Retinal pigment epithelial cell (primary cell): ENCODE results near the gene F7.
"Not testable (repeated sequence)": the region's sequence is repeated elsewhere in the genome, so short reads cannot be mapped to it uniquely, and the experiment has no call there.

Source experiments
- DNase-seq: peaks from one replicate; pipeline ENCODE4 v3.0.0-alpha.2; 2010; ENCODE audit warnings: low read depth
- H3K4me3 ChIP-seq: 2 replicates; pipeline ENCODE4 v1.5.1; 2011; ENCODE audit warnings: mild to moderate bottlenecking, low read length, control low read depth, moderate library complexity
- TF ChIP-seq, protein P1 (sequence below): conservative IDR thresholded peaks from 2 replicates; pipeline ENCODE4 v1.5.1; 2011; ENCODE audit warnings: low read depth, low read length, control low read depth, inconsistent platforms

Gene F7

DNA sequence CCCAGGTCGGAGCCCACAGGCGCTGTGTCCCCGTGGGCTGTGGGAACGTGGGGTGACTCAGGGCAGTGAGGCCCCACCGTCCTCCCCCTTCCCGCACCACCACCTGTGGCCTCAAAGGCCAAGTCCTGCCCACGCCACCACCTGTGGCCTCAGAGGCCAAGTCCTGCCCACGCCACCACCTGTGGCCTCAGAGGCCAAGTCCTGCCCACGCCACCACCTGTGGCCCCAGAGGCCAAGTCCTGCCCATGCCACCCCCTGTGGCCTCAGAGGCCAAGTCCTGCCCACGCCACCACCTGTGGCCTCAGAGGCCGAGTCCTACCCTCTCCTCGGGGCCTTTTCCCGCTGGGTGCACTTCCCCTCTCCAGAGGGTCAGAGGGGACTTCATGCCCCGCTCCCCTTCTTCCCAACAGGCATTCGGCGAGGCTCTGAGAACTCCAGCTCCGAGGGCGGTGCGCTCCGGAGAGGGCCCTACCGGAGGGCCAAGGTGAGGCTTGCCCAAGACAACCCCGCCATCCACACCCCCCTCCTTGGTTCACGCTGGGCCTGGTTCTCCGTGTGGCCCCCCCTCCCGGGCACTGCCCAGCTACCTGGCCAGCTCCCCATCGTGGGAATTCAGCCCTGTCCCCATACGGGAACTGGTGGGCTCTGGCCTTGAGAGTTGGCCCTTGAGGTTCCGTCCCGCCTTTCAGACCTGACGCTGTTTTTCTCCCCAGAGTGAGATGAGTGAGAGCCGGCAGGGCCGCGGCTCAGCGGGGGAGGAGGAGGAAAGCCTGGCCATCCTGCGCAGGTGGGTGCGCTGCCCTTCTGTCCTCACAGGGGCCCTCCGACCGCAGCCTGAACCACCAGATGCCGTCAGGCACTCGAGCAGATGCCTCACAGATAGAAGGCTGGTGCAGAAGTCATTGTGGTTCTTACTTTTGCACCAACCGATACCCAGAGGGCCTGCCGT is 27.4 kb upstream of the F7 start:
- TF ChIP-seq, protein P1, sequence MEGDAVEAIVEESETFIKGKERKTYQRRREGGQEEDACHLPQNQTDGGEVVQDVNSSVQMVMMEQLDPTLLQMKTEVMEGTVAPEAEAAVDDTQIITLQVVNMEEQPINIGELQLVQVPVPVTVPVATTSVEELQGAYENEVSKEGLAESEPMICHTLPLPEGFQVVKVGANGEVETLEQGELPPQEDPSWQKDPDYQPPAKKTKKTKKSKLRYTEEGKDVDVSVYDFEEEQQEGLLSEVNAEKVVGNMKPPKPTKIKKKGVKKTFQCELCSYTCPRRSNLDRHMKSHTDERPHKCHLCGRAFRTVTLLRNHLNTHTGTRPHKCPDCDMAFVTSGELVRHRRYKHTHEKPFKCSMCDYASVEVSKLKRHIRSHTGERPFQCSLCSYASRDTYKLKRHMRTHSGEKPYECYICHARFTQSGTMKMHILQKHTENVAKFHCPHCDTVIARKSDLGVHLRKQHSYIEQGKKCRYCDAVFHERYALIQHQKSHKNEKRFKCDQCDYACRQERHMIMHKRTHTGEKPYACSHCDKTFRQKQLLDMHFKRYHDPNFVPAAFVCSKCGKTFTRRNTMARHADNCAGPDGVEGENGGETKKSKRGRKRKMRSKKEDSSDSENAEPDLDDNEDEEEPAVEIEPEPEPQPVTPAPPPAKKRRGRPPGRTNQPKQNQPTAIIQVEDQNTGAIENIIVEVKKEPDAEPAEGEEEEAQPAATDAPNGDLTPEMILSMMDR: no peak
- DNase-seq: no peak
- H3K4me3 ChIP-seq: no peak overlapping the region

DNA sequence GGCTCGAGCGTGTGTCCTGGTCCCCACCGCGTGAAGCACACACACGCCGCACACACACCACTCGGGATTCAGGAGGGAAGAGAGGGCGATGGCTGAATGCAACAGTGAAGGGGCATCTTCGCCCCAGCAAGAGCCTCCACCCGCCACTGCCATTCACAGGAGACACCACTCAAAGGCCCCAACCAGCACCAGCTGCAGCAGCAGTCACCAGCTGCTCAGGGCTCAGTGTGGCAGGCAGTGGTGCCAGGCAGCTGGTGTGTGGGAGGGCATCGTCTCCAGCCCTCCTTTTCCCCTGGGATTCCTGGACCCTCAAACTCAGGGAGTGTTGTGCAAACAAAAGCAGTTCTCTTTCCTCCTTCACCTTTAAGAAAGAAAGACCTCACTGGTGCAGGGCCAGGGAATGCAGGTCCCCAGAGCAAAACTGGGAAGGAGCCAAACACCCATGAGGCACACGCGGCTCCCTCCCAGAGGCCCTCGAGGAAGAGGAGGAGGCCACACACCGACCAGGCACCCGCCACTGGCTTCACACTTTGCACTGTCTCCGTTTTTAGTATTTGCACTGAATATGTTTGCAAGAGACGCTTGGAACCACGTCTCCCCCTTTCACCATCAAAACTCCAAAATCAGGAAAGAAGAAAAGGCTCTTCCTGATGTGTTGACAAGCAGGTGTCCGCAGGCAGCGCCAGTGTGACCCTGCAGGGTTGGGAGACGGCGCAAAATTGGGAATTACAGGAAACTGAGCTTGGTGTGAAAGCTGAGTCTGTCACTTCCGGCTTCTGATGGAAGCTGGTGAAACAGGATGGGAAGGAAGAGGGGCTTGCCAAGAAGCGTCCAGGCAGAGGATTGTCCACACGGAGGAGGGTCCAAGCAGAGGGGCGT is 26.4 kb upstream of the F7 start:
- TF ChIP-seq, protein P1: no peak
- DNase-seq: no peak
- H3K4me3 ChIP-seq: no peak overlapping the region

DNA sequence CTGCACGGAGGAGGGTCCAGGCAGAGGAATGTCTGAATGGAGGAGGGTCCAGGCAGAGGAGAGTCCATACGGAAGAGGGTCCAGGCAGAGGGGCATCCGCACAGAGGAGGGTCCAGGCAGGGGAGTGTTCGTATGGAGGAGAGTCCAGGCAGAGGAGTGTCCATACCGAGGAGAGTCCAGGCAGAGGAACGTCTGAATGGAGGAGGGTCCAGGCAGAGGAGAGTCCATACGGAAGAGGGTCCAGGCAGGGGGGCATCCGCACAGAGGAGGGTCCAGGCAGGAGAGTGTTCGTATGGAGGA is 25.9 kb upstream of the F7 start:
- H3K4me3 ChIP-seq, DNase-seq: not testable (repeated sequence)

DNA sequence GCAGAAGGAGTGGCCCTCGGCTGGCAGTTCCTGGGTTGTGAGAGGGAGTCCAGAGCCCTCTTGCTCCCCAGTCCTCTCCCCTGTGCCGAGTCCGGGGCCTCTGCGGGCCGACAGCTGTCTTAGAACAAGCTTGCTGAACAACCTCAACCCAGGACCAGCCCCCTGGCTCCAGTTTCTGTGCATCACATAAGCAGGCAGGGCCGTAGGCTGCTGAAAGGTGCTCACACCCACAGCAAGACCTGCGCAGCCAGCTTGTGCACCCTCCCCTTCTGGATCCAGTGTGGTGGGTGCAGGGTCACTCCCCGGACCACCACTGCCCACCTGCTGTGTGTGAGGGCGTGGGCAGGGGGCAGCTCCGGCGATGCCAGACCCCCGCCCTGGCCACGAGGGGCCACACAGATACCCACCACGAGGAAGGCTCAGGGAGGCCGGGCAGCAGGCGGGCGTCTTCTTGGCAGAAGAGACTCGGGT is 25.2 kb upstream of the F7 start:
- TF ChIP-seq, protein P1: no peak
- H3K4me3 ChIP-seq: no peak overlapping the region
- no peak for DNase-seq

DNA sequence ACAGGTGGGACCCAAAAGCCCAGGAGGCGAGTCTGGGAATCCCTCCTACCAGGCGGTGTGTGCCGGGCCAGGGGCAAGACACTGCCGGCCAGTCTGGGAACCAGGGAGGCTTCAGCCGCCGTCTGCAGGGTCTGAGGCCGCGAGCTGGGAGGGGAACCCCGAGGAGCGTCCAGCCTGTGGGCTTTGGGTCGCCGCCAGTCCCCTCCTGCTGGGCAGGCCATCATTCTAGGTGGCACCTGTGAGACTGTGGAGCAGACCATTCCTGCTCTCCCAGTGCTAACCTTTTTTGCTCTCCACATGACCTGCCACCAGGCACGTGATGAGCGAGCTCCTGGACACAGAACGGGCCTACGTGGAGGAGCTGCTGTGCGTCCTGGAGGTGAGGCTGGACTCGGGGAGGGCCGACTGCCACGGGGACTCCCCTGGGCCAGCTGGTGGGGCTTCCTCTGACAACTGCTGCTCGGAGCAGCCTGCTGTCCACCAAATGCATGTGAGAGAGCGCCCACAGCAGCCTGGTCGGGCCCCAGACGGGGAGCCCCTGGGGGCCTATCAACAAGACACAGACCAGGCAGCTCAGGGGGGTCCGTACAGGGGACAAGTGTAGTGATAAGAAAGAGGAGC is 24.6 kb upstream of the F7 start:
- TF ChIP-seq, protein P1: no peak
- H3K4me3 ChIP-seq: no peak overlapping the region
- DNase-seq: no peak

DNA sequence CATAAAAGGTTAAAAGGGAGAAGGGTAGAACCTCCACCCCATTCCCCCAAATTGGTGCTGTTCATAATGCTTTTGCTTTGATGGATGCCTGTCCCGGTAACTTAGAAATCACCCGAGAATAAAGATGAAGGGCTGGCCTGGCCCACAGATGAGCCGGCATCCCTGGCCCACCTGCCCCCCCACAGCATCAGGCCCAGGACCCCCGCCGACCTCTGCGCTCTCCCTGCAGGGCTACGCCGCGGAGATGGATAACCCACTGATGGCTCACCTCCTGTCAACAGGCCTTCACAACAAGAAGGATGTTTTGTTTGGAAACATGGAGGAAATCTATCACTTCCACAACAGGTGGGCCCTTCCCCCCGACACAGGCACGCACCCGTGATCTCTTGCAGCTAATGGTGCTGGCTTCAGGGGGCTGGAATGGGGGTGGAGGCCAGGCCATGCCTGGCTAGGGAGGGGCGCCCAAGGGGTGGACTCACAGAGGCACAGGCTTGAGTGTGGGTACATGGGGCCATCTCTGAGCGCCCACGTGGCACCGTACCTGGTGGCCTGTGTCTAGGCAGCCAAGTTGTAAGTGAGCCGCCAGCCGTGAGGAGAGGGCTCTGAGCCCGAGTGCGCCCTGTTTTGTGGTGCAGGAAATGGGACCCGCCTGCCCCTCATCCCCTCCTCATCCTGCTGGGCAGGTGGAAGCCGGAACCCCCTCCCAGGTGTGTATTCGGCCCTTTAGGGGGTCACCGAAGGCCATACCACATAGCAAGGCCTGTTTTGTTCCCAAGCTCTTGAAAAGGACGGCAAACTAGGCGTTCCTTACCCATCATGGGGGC is 23.2 kb upstream of the F7 start:
- DNase-seq: no peak
- TF ChIP-seq, protein P1: no peak
- H3K4me3 ChIP-seq: no peak overlapping the region
